ENCODE data around the gene DNAJC24.
A peak's percentile ranks its signal among the peaks of the same experiment; 100 is the strongest.
"Not testable (repeated sequence)": the region's sequence is repeated elsewhere in the genome, so short reads cannot be mapped to it uniquely, and the experiment has no call there.

The DNAJC24 gene

GRCh38 chr11:31369348-31370329 is at the start of gene DNAJC24, which contains the start of gene DCDC1:
Gene DNAJC24 (plus strand): TSS chr11:31369860. CDS start chr11:31370749, 889 bp downstream.
Gene DCDC1 (minus strand): TSS chr11:31369739. CDS start chr11:31328280, 41,459 bp downstream.
- DNase-seq: peak; percentile 73 to 86 (median 84)

- DNase-seq: not testable (repeated sequence)
These were observed 48.2 kb upstream of the DNAJC24 start for GRCh38 chr11:31321494-31321893.

GRCh38 chr11:31323145-31323544 is 46.5 kb upstream of the DNAJC24 start:
- DNase-seq: no peak

- DNase-seq: no peak
These were observed 44.5 kb upstream of the DNAJC24 start for GRCh38 chr11:31325160-31325559.

- no peak for DNase-seq
These were observed 43.1 kb upstream of the DNAJC24 start for GRCh38 chr11:31326470-31327148.

- no peak for DNase-seq
These were observed 42.2 kb upstream of the DNAJC24 start for GRCh38 chr11:31327417-31327816.

- DNase-seq: no peak
These were observed 41.0 kb upstream of the DNAJC24 start for GRCh38 chr11:31328697-31329096.

- DNase-seq: no peak
These were observed 31.9 kb upstream of the DNAJC24 start for GRCh38 chr11:31337806-31338205.

GRCh38 chr11:31340903-31341572 is 28.6 kb upstream of the DNAJC24 start:
- DNase-seq: no peak

- no peak for DNase-seq
These were observed 18.5 kb upstream of the DNAJC24 start for GRCh38 chr11:31351168-31351567.

GRCh38 chr11:31355131-31355530 is 14.5 kb upstream of the DNAJC24 start:
- no peak for DNase-seq

- DNase-seq: no peak
These were observed 13.8 kb upstream of the DNAJC24 start for GRCh38 chr11:31355817-31356216.

GRCh38 chr11:31361743-31362142 is 7.9 kb upstream of the DNAJC24 start:
- no peak for DNase-seq

- DNase-seq: no peak
These were observed 2.9 kb upstream of the DNAJC24 start for GRCh38 chr11:31366795-31367194.

- no peak for DNase-seq
These were observed 6.2 kb downstream of the DNAJC24 start for GRCh38 chr11:31375879-31376278.

GRCh38 chr11:31383116-31383515 is 13.5 kb downstream of the DNAJC24 start:
- no peak for DNase-seq

GRCh38 chr11:31387379-31387778 is 17.7 kb downstream of the DNAJC24 start:
- DNase-seq: no peak

GRCh38 chr11:31397239-31397834 is 27.7 kb downstream of the DNAJC24 start:
- DNase-seq: no peak

- no peak for DNase-seq
These were observed 35.0 kb downstream of the DNAJC24 start for GRCh38 chr11:31404614-31405013.

GRCh38 chr11:31408201-31408600 is 38.5 kb downstream of the DNAJC24 start:
- DNase-seq: no peak

- DNase-seq: no peak
These were observed 43.3 kb downstream of the DNAJC24 start for GRCh38 chr11:31412946-31413345.

- no peak for DNase-seq
These were observed 44.7 kb downstream of the DNAJC24 start for GRCh38 chr11:31414338-31414737.

- no peak for DNase-seq
These were observed 45.8 kb downstream of the DNAJC24 start for GRCh38 chr11:31415435-31415834.
